Vagina (tissue), 2 donors: ENCODE measurements around the gene TESPA1. TPM values are rescaled to one million over a fixed set of nuclear protein-coding genes. Genes with fewer than 3 reads are reported as not detected.

Experiments
- DNase-seq, 2 donors: peaks; one replicate each; pipeline ENCODE4 v3.0.0-alpha.2; 2017; ENCODE audit errors: extremely low spot score in 2 of 2
- H3K27ac ChIP-seq: fragments of 200-600 bp; sonication (generic); one replicate; pipeline ENCODE4 v1.5.1; 2019
- H3K27me3 ChIP-seq: fragments of 200-600 bp; sonication (generic); one replicate; pipeline ENCODE4 v1.5.1; 2019
- H3K36me3 ChIP-seq, 2 donors: fragments of 200-600 bp; sonication (generic); one replicate each; pipeline ENCODE4 v1.5.1; 2017 to 2019
- H3K4me1 ChIP-seq: fragments of 200-600 bp; sonication (generic); one replicate; pipeline ENCODE4 v1.5.1; 2019
- H3K4me3 ChIP-seq, 2 donors: fragments of 200-600 bp; sonication (generic); 1 replicate in 1 of 2; 2 replicates in 1 of 2; pipeline ENCODE4 v1.5.1; 2016 to 2019
- H3K9me3 ChIP-seq: fragments of 200-600 bp; sonication (generic); one replicate; pipeline ENCODE4 v1.5.1; 2019
- CTCF ChIP-seq, 3 experiments: fragments of 450-650 bp in 2 of 3; fragments of 200-600 bp in 1 of 3; sonication (generic) in 1 of 3; IDR thresholded peaks; one replicate each; pipeline ENCODE4 v1.5.1; 2017 to 2019; ENCODE audit warnings: antibody characterized with exemption in 3 of 3, mild to moderate bottlenecking in 2 of 3, moderate library complexity in 2 of 3
- POLR2A ChIP-seq, 2 donors: fragments of 450-650 bp; IDR thresholded peaks; one replicate each; pipeline ENCODE4 v1.6.1; 2017; ENCODE audit warnings: antibody characterized with exemption in 2 of 2, mild to moderate bottlenecking in 2 of 2, moderate library complexity in 2 of 2
- POLR2AphosphoS5 ChIP-seq, 2 donors: sonication (generic); formaldehyde crosslinking; IDR thresholded peaks; one replicate each; pipeline ENCODE4 v1.9.0; 2017; ENCODE audit warnings: antibody characterized with exemption in 2 of 2, mild to moderate bottlenecking in 2 of 2, low read depth in 1 of 2; ENCODE audit not compliant: insufficient read depth in 1 of 2
- intact Hi-C: fragments of 100-400 bp; cut with DNase I; formaldehyde crosslinking; loops from one replicate; pipeline ENCODE4 v1.15.1; 2023
- total RNA-seq: library from RNA; depleted of rRNA; stranded (reverse); fragments of >200 nt; gene quantifications from one replicate; pipeline ENCODE4 v1.2.3, GENCODE V29; 2016

The TESPA1 gene
- total RNA-seq, 1 donor from 2014 or later = 2.5 TPM

DNA sequence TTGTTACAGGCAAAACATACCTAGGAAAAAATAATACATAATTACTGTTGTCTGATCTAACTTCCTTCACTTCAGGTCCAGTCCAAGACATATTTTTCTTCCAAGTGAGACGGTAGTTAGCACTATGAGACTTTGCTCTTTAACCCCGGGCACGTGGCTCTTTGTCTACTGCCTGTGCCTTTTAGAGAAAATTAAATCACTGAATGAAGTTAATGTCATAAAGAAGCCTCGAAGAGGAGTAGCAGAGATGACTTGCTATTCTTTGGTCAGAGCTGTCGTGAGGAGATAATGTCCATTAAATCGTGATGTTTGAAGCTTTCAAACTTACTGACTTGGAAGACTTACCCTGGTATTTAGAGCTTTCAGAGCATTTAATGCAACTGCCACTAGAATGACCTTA is 8.7 kb downstream of the TESPA1 start:
- no peak for DNase-seq
- Histone ChIP-seq H3K27ac (no peak overlapping the region), H3K4me1 (no peaks in the 10 kb centered on the region), H3K9me3 (no peaks in the 10 kb centered on the region), H3K36me3 (no peaks in the 10 kb centered on the region), H3K27me3 (no peaks in the 10 kb centered on the region), H3K4me3 (no peak overlapping the region)
- intact Hi-C loops = no loop called here
- TF ChIP-seq POLR2A (IDR thresholded peaks at IDR 0.05) (no peak), CTCF (IDR thresholded peaks at IDR 0.05) (no peak), POLR2AphosphoS5 (IDR thresholded peaks at IDR 0.05; ENCODE audit: insufficient read depth in 1 of 2, low read depth in 1 of 2) (no peak)

DNA sequence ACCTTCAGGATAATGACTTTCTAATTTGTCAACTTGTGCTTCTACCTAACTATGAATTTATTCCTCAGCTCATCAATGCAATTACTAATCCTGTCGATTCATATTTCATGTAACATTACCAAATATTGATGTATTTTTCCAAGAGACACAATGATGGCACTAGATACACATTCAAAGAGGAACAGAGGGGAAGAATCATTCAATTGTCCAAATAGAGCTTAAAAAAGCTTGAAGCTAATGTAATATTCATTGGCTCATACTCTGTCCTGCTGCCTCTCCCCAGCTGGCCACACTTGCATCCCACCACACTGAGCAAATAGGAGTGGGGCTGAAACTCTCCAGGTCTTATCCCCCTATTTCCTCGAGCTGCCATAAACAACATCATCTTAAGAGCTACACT is 9.3 kb downstream of the TESPA1 start:
- Histone ChIP-seq H3K4me3 (no peak overlapping the region), H3K4me1 (no peaks in the 10 kb centered on the region), H3K9me3 (no peaks in the 10 kb centered on the region), H3K36me3 (no peaks in the 10 kb centered on the region), H3K27ac (no peak overlapping the region), H3K27me3 (no peaks in the 10 kb centered on the region)
- DNase-seq = no peak
- TF ChIP-seq CTCF (IDR thresholded peaks at IDR 0.05) (no peak), POLR2AphosphoS5 (IDR thresholded peaks at IDR 0.05; ENCODE audit: insufficient read depth in 1 of 2, low read depth in 1 of 2) (no peak), POLR2A (IDR thresholded peaks at IDR 0.05) (no peak)
- intact Hi-C loops = no loop called here

DNA sequence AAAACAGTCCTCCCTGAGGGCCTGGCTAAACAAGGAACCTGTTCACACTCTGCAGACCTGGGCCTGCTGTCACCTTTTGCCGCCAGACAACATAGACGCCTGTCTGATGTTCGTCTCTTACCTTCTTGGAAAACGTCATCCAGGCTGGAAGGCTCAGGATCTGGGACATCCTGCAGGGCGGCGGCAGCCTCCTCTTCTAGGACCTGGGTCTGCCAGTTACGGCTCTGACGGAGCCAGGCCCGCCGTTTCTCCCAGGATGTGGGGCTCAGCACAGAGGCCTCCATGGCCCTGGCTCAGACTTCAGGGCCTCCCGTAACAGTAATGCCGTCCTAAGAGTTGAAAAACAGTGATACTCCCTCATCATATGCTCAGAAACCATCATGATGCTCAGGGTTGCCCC is 10.3 kb downstream of the TESPA1 start:
- no peak for DNase-seq
- intact Hi-C loops = no loop called here
- no peaks in the 10 kb centered on the region for H3K4me1 ChIP-seq
- no peaks in the 10 kb centered on the region for H3K27me3 ChIP-seq
- no peak overlapping the region for H3K4me3 ChIP-seq
- H3K36me3 ChIP-seq = no peaks in the 10 kb centered on the region
- H3K9me3 ChIP-seq = no peaks in the 10 kb centered on the region
- no peak for TF ChIP-seq CTCF (IDR thresholded peaks at IDR 0.05)
- no peak for TF ChIP-seq POLR2AphosphoS5 (IDR thresholded peaks at IDR 0.05; ENCODE audit: insufficient read depth in 1 of 2, low read depth in 1 of 2)
- no peak for TF ChIP-seq POLR2A (IDR thresholded peaks at IDR 0.05)
- H3K27ac ChIP-seq = no peak overlapping the region

DNA sequence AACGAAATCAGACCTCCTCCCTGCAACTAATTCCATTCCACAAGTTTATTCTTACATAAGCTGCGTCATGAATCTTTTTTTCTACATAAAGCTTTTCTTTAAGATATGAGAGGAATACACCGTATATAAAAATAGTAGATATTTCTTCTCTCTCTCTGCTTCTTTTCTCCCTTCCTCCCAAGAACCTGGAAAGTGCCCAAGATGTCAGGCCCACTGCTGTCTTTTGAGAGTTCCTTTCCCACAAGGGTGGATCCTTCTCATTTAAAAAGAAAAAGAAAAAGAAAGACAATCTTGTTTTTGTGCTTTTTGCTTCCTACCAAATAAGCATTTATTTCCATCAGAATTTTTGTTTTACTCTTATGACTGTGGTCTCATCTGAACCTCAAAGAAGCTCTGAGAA is 11.0 kb downstream of the TESPA1 start:
- H3K4me1 ChIP-seq = no peaks in the 10 kb centered on the region
- H3K4me3 ChIP-seq = no peak overlapping the region
- no peaks in the 10 kb centered on the region for H3K36me3 ChIP-seq
- TF ChIP-seq CTCF (IDR thresholded peaks at IDR 0.05) (no peak), POLR2AphosphoS5 (IDR thresholded peaks at IDR 0.05; ENCODE audit: insufficient read depth in 1 of 2, low read depth in 1 of 2) (no peak), POLR2A (IDR thresholded peaks at IDR 0.05) (no peak)
- no peak for DNase-seq
- no peaks in the 10 kb centered on the region for H3K27me3 ChIP-seq
- intact Hi-C loops = no loop called here
- no peaks in the 10 kb centered on the region for H3K9me3 ChIP-seq
- H3K27ac ChIP-seq = no peak overlapping the region

DNA sequence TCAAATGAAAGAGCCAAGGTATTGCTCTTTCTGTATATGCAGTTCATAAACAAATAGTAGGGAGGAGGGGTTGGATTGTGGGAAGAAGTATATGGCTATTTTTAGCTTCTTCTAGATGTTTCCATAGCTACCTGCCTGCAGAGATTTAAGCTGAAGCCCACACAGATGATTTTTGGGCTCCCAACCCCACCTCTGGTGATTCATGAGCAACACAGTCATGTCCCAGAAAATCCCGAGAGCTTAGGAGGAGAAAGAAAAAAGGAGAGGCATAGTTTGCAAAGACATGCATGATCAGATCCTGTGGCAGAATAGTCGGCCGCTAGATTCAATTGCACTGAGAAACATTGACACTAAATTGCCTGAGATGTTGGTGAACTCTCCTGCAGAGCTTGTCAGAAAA is 13.8 kb downstream of the TESPA1 start:
- no peak for TF ChIP-seq POLR2AphosphoS5 (IDR thresholded peaks at IDR 0.05; ENCODE audit: insufficient read depth in 1 of 2, low read depth in 1 of 2)
- no peak for TF ChIP-seq CTCF (IDR thresholded peaks at IDR 0.05)
- TF ChIP-seq POLR2A (IDR thresholded peaks at IDR 0.05) = no peak
- H3K27ac ChIP-seq = no peak overlapping the region
- H3K36me3 ChIP-seq = no peaks in the 10 kb centered on the region
- DNase-seq = no peak
- H3K4me1 ChIP-seq = no peaks in the 10 kb centered on the region
- intact Hi-C loops = no loop called here
- no peaks in the 10 kb centered on the region for H3K27me3 ChIP-seq
- no peak overlapping the region for H3K4me3 ChIP-seq
- H3K9me3 ChIP-seq = no peaks in the 10 kb centered on the region
